H1 (cell line): Measurements from ENCODE around the gene KHDC4. TPM values are rescaled to one million over a fixed set of nuclear protein-coding genes. Genes with fewer than 3 reads are reported as not detected.

Source experiments
- CTCF ChIA-PET: fragments of 300-600 bp; sonication (Branson Sonifier 250); formaldehyde crosslinking; loops from one replicate; lab custom pipeline; 2021; ENCODE audit not compliant: partially characterized antibody; lab: Charles Lee
- POLR2A ChIA-PET: fragments of 300-600 bp; sonication (Branson Sonifier 250); formaldehyde crosslinking; loops from one replicate; lab custom pipeline; 2021; ENCODE audit warnings: inconsistent platforms; ENCODE audit not compliant: partially characterized antibody; lab: Charles Lee
- DNase-seq, 2 experiments: peaks; one replicate each; pipeline versions ENCODE4 v3.0.0 to v3.0.0-alpha.2; 2010 to 2022; ENCODE audit warnings: low spot score in 2 of 2, low read depth in 1 of 2, mixed read lengths in 1 of 2
- FAIRE-seq: peaks from 2 replicates; lab custom pipeline; 2011; peaks lifted over from hg19 to GRCh38; lab: Jason Lieb, UNC
- H2AFZ ChIP-seq: 2 replicates; pipeline ENCODE4 v1.8.1; 2012; ENCODE audit warnings: low read length, inconsistent platforms
- H2AK5ac ChIP-seq: 2 replicates; pipeline ENCODE4 v1.6.1; 2013; ENCODE audit warnings: low read depth, low read length
- H2BK120ac ChIP-seq: replicated peaks from 2 replicates; pipeline ENCODE3; 2013; ENCODE audit warnings: low read depth, low read length, inconsistent platforms
- H2BK12ac ChIP-seq: 2 replicates; pipeline ENCODE4 v1.6.1; 2013; ENCODE audit warnings: low read depth, low read length
- H2BK15ac ChIP-seq: 2 replicates; pipeline ENCODE4 v1.6.1; 2013; ENCODE audit warnings: low read length
- H2BK20ac ChIP-seq: 2 replicates; pipeline ENCODE4 v1.6.1; 2013; ENCODE audit warnings: low read length
- H2BK5ac ChIP-seq: 2 replicates; pipeline ENCODE4 v1.6.1; 2013; ENCODE audit warnings: low read depth, low read length
- H3K14ac ChIP-seq: 2 replicates; pipeline ENCODE4 v1.6.1; 2013; ENCODE audit warnings: inconsistent platforms; ENCODE audit not compliant: insufficient read length
- H3K18ac ChIP-seq: 2 replicates; pipeline ENCODE4 v1.6.1; 2013; ENCODE audit warnings: low read length; ENCODE audit errors: extremely low read depth
- H3K23ac ChIP-seq: 2 replicates; pipeline ENCODE4 v1.6.1; 2013; ENCODE audit warnings: inconsistent platforms; ENCODE audit not compliant: insufficient read length
- H3K23me2 ChIP-seq: 2 replicates; pipeline ENCODE4 v1.6.1; 2013; ENCODE audit warnings: low read depth, low read length
- H3K27ac ChIP-seq: 2 replicates; pipeline ENCODE4 v1.6.1; 2011; ENCODE audit warnings: low read depth, low read length, inconsistent platforms
- H3K27me3 ChIP-seq, 4 experiments: replicated peaks in 1 of 4; 1 replicate in 1 of 4; 2 replicates in 3 of 4; pipeline versions ENCODE4 v1.6.1 to v1.8.1; 2011 to 2013; ENCODE audit warnings: low read length in 3 of 4, mild to moderate bottlenecking in 3 of 4, inconsistent platforms in 2 of 4, mixed read lengths in 2 of 4, moderate library complexity in 1 of 4; ENCODE audit not compliant: control insufficient read depth in 3 of 4, insufficient read depth in 3 of 4; ENCODE audit errors: extremely low read depth in 1 of 4
- H3K36me3 ChIP-seq, 4 experiments: 2 replicates each; pipeline versions ENCODE4 v1.6.1 to v1.8.1; 2011 to 2013; ENCODE audit warnings: mild to moderate bottlenecking in 4 of 4, low read length in 3 of 4, moderate library complexity in 2 of 4, control low read depth in 1 of 4, inconsistent platforms in 1 of 4; ENCODE audit not compliant: insufficient read depth in 4 of 4, control insufficient read depth in 2 of 4
- H3K4ac ChIP-seq: replicated peaks from 2 replicates; pipeline ENCODE3; 2013; ENCODE audit warnings: low read length, low read depth, mixed read lengths, inconsistent platforms; ENCODE audit not compliant: insufficient read length
- H3K4me1 ChIP-seq, 4 experiments: replicated peaks in 1 of 4; 1 replicate in 1 of 4; 2 replicates in 3 of 4; pipeline versions ENCODE4 v1.6.1 to v1.8.1; 2011 to 2013; ENCODE audit warnings: low read length in 3 of 4, inconsistent platforms in 2 of 4, mixed read lengths in 1 of 4; ENCODE audit not compliant: insufficient read depth in 4 of 4, control insufficient read depth in 3 of 4
- H3K4me2 ChIP-seq, 2 experiments: 2 replicates each; pipeline versions ENCODE4 v1.6.1 to v1.8.1; 2011 to 2013; ENCODE audit warnings: low read depth in 2 of 2, low read length in 2 of 2, control low read depth in 1 of 2, inconsistent platforms in 1 of 2, mild to moderate bottlenecking in 1 of 2; ENCODE audit not compliant: insufficient read depth in 1 of 2
- H3K4me3 ChIP-seq, 4 experiments: fragments of 200-600, 300-600 bp in 1 of 4; sonication (generic), shearing (Covaris generic), sonication (Bioruptor Twin) in 1 of 4; 2 replicates each; pipeline versions ENCODE4 v1.5.1 to v1.8.1; 2011 to 2016; ENCODE audit warnings: low read length in 4 of 4, low read depth in 3 of 4, control low read depth in 2 of 4, inconsistent platforms in 2 of 4, mild to moderate bottlenecking in 2 of 4, mixed read lengths in 1 of 4, moderate library complexity in 1 of 4; ENCODE audit not compliant: insufficient read depth in 2 of 4; ENCODE audit errors: extremely low read depth in 1 of 4
- H3K56ac ChIP-seq: replicated peaks from 2 replicates; pipeline ENCODE3; 2013; ENCODE audit warnings: low read depth, mild to moderate bottlenecking, mixed read lengths, low read length, inconsistent platforms; ENCODE audit not compliant: insufficient read length
- H3K79me1 ChIP-seq: 2 replicates; pipeline ENCODE4 v1.6.1; 2013; ENCODE audit warnings: low read depth, low read length, control low read depth
- H3K79me2 ChIP-seq, 2 experiments: 2 replicates each; pipeline versions ENCODE4 v1.6.1 to v1.8.1; 2012 to 2013; ENCODE audit warnings: low read length in 2 of 2, mild to moderate bottlenecking in 2 of 2, inconsistent platforms in 1 of 2; ENCODE audit not compliant: insufficient read depth in 2 of 2, control insufficient read depth in 1 of 2
- H3K9ac ChIP-seq, 4 experiments: replicated peaks in 1 of 4; 1 replicate in 1 of 4; 2 replicates in 3 of 4; pipeline versions ENCODE4 v1.6.1 to v1.8.1; 2011 to 2013; ENCODE audit warnings: low read depth in 3 of 4, low read length in 3 of 4, control low read depth in 2 of 4, mild to moderate bottlenecking in 2 of 4, moderate library complexity in 2 of 4, inconsistent platforms in 1 of 4; ENCODE audit errors: extremely low read depth in 1 of 4
- H3K9me3 ChIP-seq, 2 experiments: 2 replicates each; pipeline versions ENCODE4 v1.6.1 to v1.8.1; 2012 to 2013; ENCODE audit warnings: mild to moderate bottlenecking in 2 of 2, moderate library complexity in 2 of 2, control low read depth in 1 of 2, inconsistent platforms in 1 of 2, low read depth in 1 of 2, low read length in 1 of 2, mixed read lengths in 1 of 2; ENCODE audit not compliant: insufficient read depth in 2 of 2
- H4K20me1 ChIP-seq, 2 experiments: replicated peaks in 1 of 2; 2 replicates each; pipeline versions ENCODE3 to v1.8.1; 2011 to 2013; ENCODE audit warnings: inconsistent platforms in 2 of 2, low read length in 2 of 2, mild to moderate bottlenecking in 1 of 2; ENCODE audit not compliant: insufficient read depth in 2 of 2, control insufficient read depth in 1 of 2
- H4K5ac ChIP-seq: 2 replicates; pipeline ENCODE4 v1.6.1; 2013; ENCODE audit warnings: low read length, low read depth, mixed read lengths, inconsistent platforms; ENCODE audit not compliant: insufficient read length
- H4K8ac ChIP-seq: 2 replicates; pipeline ENCODE4 v1.8.0; 2013; ENCODE audit warnings: mild to moderate bottlenecking, moderate library complexity, low read length, inconsistent platforms; ENCODE audit not compliant: insufficient read depth; ENCODE audit errors: extremely low read depth
- H4K91ac ChIP-seq: replicated peaks from 2 replicates; pipeline ENCODE3; 2013; ENCODE audit warnings: low read length, mixed read lengths, inconsistent platforms; ENCODE audit not compliant: insufficient read length
- BCL11A ChIP-seq, 2 experiments: IDR thresholded peaks; one replicate each; pipeline ENCODE4 v1.6.1; 2011; ENCODE audit warnings: low read depth in 2 of 2, low read length in 2 of 2, mild to moderate bottlenecking in 2 of 2
- CBX8 ChIP-seq: fragments of 300-800, 300-1000 bp; sonication (generic); IDR thresholded peaks from 2 replicates; pipeline ENCODE4 v1.7.1; 2016; ENCODE audit warnings: low read depth, low read length, borderline replicate concordance
- CHD2 ChIP-seq: IDR thresholded peaks from 2 replicates; pipeline ENCODE4 v1.6.1; 2012; ENCODE audit warnings: low read length, improper control_type of control experiment
- FOSL1 ChIP-seq: IDR thresholded peaks from 2 replicates; pipeline ENCODE4 v1.6.1; 2011; ENCODE audit warnings: mild to moderate bottlenecking, low read depth, low read length, moderate library complexity; ENCODE audit not compliant: insufficient read depth
- POLR2A ChIP-seq, 2 experiments: IDR thresholded peaks; 1 replicate in 1 of 2; 2 replicates in 1 of 2; pipeline ENCODE4 v1.6.1; 2011; ENCODE audit warnings: low read depth in 2 of 2, low read length in 2 of 2, mild to moderate bottlenecking in 2 of 2; ENCODE audit errors: control extremely low read depth in 1 of 2
- POLR2AphosphoS5 ChIP-seq: IDR thresholded peaks from 2 replicates; pipeline ENCODE4 v1.6.1; 2011; ENCODE audit warnings: low read depth, low read length
- RXRA ChIP-seq: IDR thresholded peaks from 2 replicates; pipeline ENCODE4 v1.6.1; 2011; ENCODE audit warnings: low read depth, mild to moderate bottlenecking, low read length, moderate library complexity; ENCODE audit not compliant: insufficient read depth
- SIX5 ChIP-seq: IDR thresholded peaks from 2 replicates; pipeline ENCODE4 v1.6.1; 2011; ENCODE audit warnings: mild to moderate bottlenecking, low read depth, low read length
- SUZ12 ChIP-seq: fragments of 200-600 bp; sonication (generic); IDR thresholded peaks from 2 replicates; pipeline ENCODE4 v1.6.1; 2012; ENCODE audit warnings: mild to moderate bottlenecking, inconsistent platforms, low read length, moderate library complexity, mixed read lengths
- ZNF274 ChIP-seq: IDR thresholded peaks from 2 replicates; pipeline ENCODE4 v1.7.0; 2012; ENCODE audit warnings: low read length, borderline replicate concordance; ENCODE audit errors: extremely low read depth
- WGBS, 2 experiments: shearing (Covaris generic) in 1 of 2; methylation state at CpG; one replicate each; pipeline versions ENCODE4 v1.1.6 to v1.1.7; 2013 to 2015; ENCODE audit warnings: low lambda C conversion rate in 2 of 2, mixed read lengths in 2 of 2, inconsistent platforms in 1 of 2, low coverage in 1 of 2, missing lambda C conversion rate in 1 of 2; ENCODE audit not compliant: insufficient replicate concordance in 2 of 2, insufficient coverage in 1 of 2, insufficient read length in 1 of 2; ENCODE audit errors: extremely low coverage in 1 of 2, missing lambda C conversion rate in 1 of 2; 5-methylcytosine and 5-hydroxymethylcytosine counted together
- polyA plus RNA-seq, 7 experiments: library from polyadenylated mRNA; depleted of rRNA in 3 of 7; stranded (reverse) in 5 of 7; unstranded in 2 of 7; fragments of >200 nt in 5 of 7; fragments of 200-250 nt in 2 of 7; gene quantifications; 1 replicate in 5 of 7; 2 replicates in 1 of 7; 4 replicates in 1 of 7; pipeline versions ENCODE4 v1.2.1 to v1.2.3, GENCODE V29; 2011 to 2013; ENCODE audit warnings: missing spikeins in 2 of 7, mixed read lengths in 2 of 7
- total RNA-seq: library from RNA; stranded (reverse); fragmentation: NEBNext Ultra II Directional; extraction: Animal tissue kit (Norgen Biotek cat#: 25700); gene quantifications from 2 replicates; pipeline ENCODE4 v1.2.1, GENCODE V29; 2021
- TF ChIP-seq, protein P1 (sequence below): IDR thresholded peaks from 2 replicates; pipeline ENCODE4 v1.6.1; 2012; ENCODE audit warnings: inconsistent platforms

The KHDC4 gene
- total and polyA plus RNA-seq, 2 of the 8 experiments (the other 6 are each of a cell fraction or from before 2014, with no cell fraction given), result 56.6 to 81.1 TPM

DNA sequence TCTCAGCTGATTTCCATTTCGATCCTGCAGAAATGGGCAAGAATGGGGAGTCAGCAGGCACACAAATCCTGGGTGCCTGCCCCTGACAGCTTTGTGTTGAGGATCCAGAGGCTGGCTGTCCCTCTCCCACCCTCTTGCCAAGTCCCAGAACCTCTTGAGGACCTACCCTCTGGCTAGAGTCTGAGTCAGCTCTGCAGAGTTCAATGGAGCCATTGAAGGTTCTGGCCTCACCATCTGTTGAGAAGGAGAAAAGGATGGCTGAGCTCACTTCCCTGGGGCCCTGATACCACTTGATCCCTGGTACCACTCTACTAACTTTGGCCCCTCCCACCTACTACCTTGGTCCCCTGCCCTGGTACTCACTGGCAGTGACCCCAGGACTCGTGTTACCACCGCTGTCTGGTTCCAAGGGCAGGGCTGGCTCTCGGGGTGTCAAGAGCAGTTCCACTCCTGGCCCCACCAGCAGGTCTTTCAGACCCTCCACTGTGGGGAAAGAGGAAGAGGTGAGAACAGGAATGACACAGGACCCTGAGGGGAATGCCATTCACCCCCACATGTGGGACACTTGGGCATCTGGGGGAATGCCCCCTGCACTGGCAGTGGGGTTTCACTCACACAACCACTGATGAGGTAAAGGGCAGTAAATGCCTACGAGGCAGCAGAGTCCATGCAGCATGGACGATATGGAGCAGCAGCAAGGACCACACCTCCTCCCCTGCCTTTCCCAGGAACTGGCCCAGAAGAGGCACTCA, 17.7 kb upstream of the KHDC4 start:
- H3K23ac ChIP-seq, result no peak overlapping the region
- H2BK5ac ChIP-seq, result no peak overlapping the region
- no peak overlapping the region for H3K56ac ChIP-seq
- H2AFZ ChIP-seq, result no peak overlapping the region
- H3K27me3 ChIP-seq, result no peaks in the 10 kb centered on the region
- H4K91ac ChIP-seq, result no peak overlapping the region
- ChIA-PET CTCF (interaction anchor here (0.7 to 1.4 kb wide), 7 partner anchors 8 to 38 kb away, joined by 3 to 5 read pairs (median 3); partner anchors contain the start of gene ARHGEF2), POLR2A (interaction anchor here (0.7 to 1.5 kb wide), 7 partner anchors 9 to 33 kb away, joined by 3 to 5 read pairs (median 5); no protein-coding TSS in a partner anchor)
- no peak overlapping the region for H3K27ac ChIP-seq
- no peak overlapping the region for H2BK15ac ChIP-seq
- H3K9me3 ChIP-seq, result no peaks in the 10 kb centered on the region
- no peak overlapping the region for H3K14ac ChIP-seq
- no peak overlapping the region for H3K9ac ChIP-seq
- no peaks in the 10 kb centered on the region for H3K23me2 ChIP-seq
- H3K36me3 ChIP-seq, result peaks cover 31 to 92% (median 70%) of the 10 kb centered on the region in 4 experiments; a peak in 7 of 8 replicates
- no peak overlapping the region for H3K4ac ChIP-seq
- WGBS, 2 experiments, result 91% methylated on average over 6 of the region's 6 CpGs; no CpG with 5 or more reads in 1 of the 2 experiments
- no peak overlapping the region for H4K5ac ChIP-seq
- H2BK12ac ChIP-seq, result no peak overlapping the region
- TF ChIP-seq POLR2A (IDR thresholded peaks at IDR 0.05; ENCODE audit: control extremely low read depth in 1 of 2, low read depth in 2 of 2, low read length in 2 of 2) (no peak), POLR2AphosphoS5 (no peak), RXRA (no peak), ZNF274 (no peak), SIX5 (no peak), BCL11A (IDR thresholded peaks at IDR 0.05; ENCODE audit: low read depth in 2 of 2, low read length in 2 of 2) (no peak), SUZ12 (no peak), CBX8 (no peak), FOSL1 (no peak), CHD2 (no peak)
- TF ChIP-seq, protein P1, sequence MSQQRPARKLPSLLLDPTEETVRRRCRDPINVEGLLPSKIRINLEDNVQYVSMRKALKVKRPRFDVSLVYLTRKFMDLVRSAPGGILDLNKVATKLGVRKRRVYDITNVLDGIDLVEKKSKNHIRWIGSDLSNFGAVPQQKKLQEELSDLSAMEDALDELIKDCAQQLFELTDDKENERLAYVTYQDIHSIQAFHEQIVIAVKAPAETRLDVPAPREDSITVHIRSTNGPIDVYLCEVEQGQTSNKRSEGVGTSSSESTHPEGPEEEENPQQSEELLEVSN, result no peak
- FAIRE-seq (no peak), DNase-seq (no peak)
- peaks cover 0 to 2% (median 0%) of the 10 kb centered on the region in 4 experiments; a peak in 1 of 7 replicates for H3K4me1 ChIP-seq
- H3K79me2 ChIP-seq, result no peaks in the 10 kb centered on the region
- H3K4me2 ChIP-seq, result no peak overlapping the region
- no peak overlapping the region for H3K4me3 ChIP-seq
- H4K20me1 ChIP-seq, result peaks cover 0 to 5% of the 10 kb centered on the region in 2 experiments
- no peaks in the 10 kb centered on the region for H3K79me1 ChIP-seq
- peak overlapping the region; percentile 23; the same call in 1 of the 2 replicates for H4K8ac ChIP-seq
- H3K18ac ChIP-seq, result no peak overlapping the region
- no peak overlapping the region for H2BK20ac ChIP-seq
- no peak overlapping the region for H2AK5ac ChIP-seq
- no peak overlapping the region for H2BK120ac ChIP-seq
